GM23248 (cell line): ENCODE data around the gene RBP5.

Experiments used
- EZH2 ChIP-seq: fragments of 200-600 bp; sonication (generic); IDR thresholded peaks from 2 replicates; pipeline ENCODE4 v1.6.1; 2018; ENCODE audit warnings: antibody characterized with exemption, mild to moderate bottlenecking; ENCODE audit not compliant: insufficient read depth, poor library complexity, severe bottlenecking
- EZH2phosphoT487 ChIP-seq: fragments of 200-600 bp; sonication (generic); IDR thresholded peaks from 2 replicates; pipeline ENCODE4 v1.6.1; 2018; ENCODE audit warnings: antibody characterized with exemption, moderate library complexity, mild to moderate bottlenecking, low read depth; ENCODE audit not compliant: insufficient read depth

- TF ChIP-seq EZH2 (no peak), EZH2phosphoT487 (no peak)
These were observed 30.3 kb upstream of the RBP5 start for GRCh38 chr12:7158781-7159609.
